ENCODE results near the gene SLC26A8.
A peak's percentile ranks its signal among the peaks of the same experiment; 100 is the strongest.

The SLC26A8 gene

GRCh38 chr6:36069573-36069972 is 45.1 kb upstream of the SLC26A8 start:
- DNase-seq (ENCODE audit: low read depth, low spot score): no peak
- no peak overlapping the region for H3K4me3 ChIP-seq (ENCODE audit: low read depth, low read length)
- in situ Hi-C loops (cut with HindIII; ENCODE audit: low sequenced_read_pairs): no loop called here
- TF ChIP-seq, protein P1, sequence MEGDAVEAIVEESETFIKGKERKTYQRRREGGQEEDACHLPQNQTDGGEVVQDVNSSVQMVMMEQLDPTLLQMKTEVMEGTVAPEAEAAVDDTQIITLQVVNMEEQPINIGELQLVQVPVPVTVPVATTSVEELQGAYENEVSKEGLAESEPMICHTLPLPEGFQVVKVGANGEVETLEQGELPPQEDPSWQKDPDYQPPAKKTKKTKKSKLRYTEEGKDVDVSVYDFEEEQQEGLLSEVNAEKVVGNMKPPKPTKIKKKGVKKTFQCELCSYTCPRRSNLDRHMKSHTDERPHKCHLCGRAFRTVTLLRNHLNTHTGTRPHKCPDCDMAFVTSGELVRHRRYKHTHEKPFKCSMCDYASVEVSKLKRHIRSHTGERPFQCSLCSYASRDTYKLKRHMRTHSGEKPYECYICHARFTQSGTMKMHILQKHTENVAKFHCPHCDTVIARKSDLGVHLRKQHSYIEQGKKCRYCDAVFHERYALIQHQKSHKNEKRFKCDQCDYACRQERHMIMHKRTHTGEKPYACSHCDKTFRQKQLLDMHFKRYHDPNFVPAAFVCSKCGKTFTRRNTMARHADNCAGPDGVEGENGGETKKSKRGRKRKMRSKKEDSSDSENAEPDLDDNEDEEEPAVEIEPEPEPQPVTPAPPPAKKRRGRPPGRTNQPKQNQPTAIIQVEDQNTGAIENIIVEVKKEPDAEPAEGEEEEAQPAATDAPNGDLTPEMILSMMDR (IDR thresholded peaks at IDR 0.05; ENCODE audit: low read depth, low read length): no peak

- no peak overlapping the region for H3K4me3 ChIP-seq (ENCODE audit: low read depth, low read length)
- TF ChIP-seq, protein P1 (IDR thresholded peaks at IDR 0.05; ENCODE audit: low read depth, low read length): no peak
- in situ Hi-C loops (cut with HindIII; ENCODE audit: low sequenced_read_pairs): no loop called here
- no peak for DNase-seq (ENCODE audit: low read depth, low spot score)
These were observed 44.1 kb upstream of the SLC26A8 start for GRCh38 chr6:36068586-36068985.

DNA sequence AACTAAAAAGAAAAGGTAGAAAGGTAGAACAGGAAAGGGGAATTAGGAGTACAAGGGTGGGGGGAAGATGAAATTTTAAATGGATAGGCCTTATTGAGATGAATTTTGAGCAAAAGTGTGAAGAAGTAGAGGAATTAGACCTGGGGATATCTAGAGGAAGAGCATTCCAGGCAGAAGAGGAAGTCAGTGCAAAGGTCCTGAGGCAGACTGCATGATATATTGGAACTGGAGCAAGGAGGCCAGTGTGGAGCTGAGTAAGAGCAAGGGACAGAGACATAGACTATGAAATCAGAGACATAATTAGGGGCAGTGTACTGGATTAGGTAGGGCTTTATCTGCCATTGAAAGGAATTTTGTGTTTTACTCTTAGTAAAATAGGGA is 43.6 kb upstream of the SLC26A8 start:
- in situ Hi-C loops (cut with HindIII; ENCODE audit: low sequenced_read_pairs): no loop called here
- H3K4me3 ChIP-seq (ENCODE audit: low read depth, low read length): no peak overlapping the region
- DNase-seq (ENCODE audit: low read depth, low spot score): no peak
- TF ChIP-seq, protein P1 (IDR thresholded peaks at IDR 0.05; ENCODE audit: low read depth, low read length): no peak

- in situ Hi-C loops (cut with HindIII; ENCODE audit: low sequenced_read_pairs): no loop called here
- TF ChIP-seq, protein P1 (IDR thresholded peaks at IDR 0.05; ENCODE audit: low read depth, low read length): no peak
- DNase-seq (ENCODE audit: low read depth, low spot score): peak; percentile 9
- no peak overlapping the region for H3K4me3 ChIP-seq (ENCODE audit: low read depth, low read length)
These were observed 43.1 kb upstream of the SLC26A8 start for GRCh38 chr6:36067374-36068011.

GRCh38 chr6:36066817-36067216 is 42.4 kb upstream of the SLC26A8 start:
- in situ Hi-C loops (cut with HindIII; ENCODE audit: low sequenced_read_pairs): no loop called here
- no peak for DNase-seq (ENCODE audit: low read depth, low spot score)
- TF ChIP-seq, protein P1 (IDR thresholded peaks at IDR 0.05; ENCODE audit: low read depth, low read length): no peak
- no peak overlapping the region for H3K4me3 ChIP-seq (ENCODE audit: low read depth, low read length)

- DNase-seq (ENCODE audit: low read depth, low spot score): no peak
- TF ChIP-seq, protein P1 (IDR thresholded peaks at IDR 0.05; ENCODE audit: low read depth, low read length): no peak
- in situ Hi-C loops (cut with HindIII; ENCODE audit: low sequenced_read_pairs): no loop called here
- H3K4me3 ChIP-seq (ENCODE audit: low read depth, low read length): no peak overlapping the region
These were observed 41.5 kb upstream of the SLC26A8 start for GRCh38 chr6:36065916-36066315.
